ENCODE measurements around the gene LGALS7B.
A peak's percentile ranks its signal among the peaks of the same experiment; 100 is the strongest.
"Not testable (repeated sequence)": the region's sequence is repeated elsewhere in the genome, so short reads cannot be mapped to it uniquely, and the experiment has no call there.

Gene LGALS7B

DNA sequence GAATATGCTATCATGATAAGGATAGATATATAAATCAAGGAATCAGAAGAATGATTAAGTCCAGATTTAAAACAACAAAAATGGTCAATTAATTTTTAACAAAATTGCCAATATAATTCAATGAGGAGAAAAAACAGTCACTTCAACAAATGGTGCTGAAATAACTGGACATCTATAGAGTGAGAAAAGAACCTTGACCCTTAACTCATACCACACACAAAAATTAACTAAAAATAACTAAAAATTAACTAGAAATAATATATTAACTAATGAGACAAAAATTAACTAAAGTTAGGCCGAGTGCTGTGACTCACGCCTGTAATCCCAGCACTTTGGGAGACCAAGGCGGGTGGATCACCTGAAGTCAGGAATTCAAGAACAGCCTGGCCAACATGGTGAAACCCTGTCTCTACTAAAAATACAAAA, 25.2 kb upstream of the LGALS7B start:
- H3K4me3 ChIP-seq (ENCODE audit: low read depth, low read length), result no peak overlapping the region
- TF ChIP-seq, protein P1, sequence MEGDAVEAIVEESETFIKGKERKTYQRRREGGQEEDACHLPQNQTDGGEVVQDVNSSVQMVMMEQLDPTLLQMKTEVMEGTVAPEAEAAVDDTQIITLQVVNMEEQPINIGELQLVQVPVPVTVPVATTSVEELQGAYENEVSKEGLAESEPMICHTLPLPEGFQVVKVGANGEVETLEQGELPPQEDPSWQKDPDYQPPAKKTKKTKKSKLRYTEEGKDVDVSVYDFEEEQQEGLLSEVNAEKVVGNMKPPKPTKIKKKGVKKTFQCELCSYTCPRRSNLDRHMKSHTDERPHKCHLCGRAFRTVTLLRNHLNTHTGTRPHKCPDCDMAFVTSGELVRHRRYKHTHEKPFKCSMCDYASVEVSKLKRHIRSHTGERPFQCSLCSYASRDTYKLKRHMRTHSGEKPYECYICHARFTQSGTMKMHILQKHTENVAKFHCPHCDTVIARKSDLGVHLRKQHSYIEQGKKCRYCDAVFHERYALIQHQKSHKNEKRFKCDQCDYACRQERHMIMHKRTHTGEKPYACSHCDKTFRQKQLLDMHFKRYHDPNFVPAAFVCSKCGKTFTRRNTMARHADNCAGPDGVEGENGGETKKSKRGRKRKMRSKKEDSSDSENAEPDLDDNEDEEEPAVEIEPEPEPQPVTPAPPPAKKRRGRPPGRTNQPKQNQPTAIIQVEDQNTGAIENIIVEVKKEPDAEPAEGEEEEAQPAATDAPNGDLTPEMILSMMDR (IDR thresholded peaks at IDR 0.05; ENCODE audit: insufficient read depth, low read depth, low read length, missing control alignments), result no peak
- DNase-seq (ENCODE audit: low read depth), result no peak

DNA sequence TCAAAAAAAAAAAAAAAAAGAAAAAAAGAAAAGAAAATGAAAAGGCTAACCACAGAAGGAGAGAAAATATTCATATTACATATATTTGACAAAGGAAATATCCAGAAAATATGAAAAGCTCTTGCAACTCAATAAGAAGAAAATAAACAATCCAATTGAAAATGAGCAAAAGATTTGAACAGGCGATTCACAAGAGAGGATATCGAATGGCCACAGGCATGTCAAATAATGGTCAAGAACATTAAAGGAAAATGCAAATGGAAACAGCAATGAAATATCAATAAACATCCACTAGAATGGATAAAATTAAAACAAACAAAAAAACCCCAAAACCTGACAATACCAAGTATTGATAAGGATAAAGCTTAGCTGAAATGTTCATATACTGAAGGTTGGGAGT, 23.8 kb upstream of the LGALS7B start:
- H3K4me3 ChIP-seq (ENCODE audit: low read depth, low read length), result no peak overlapping the region
- TF ChIP-seq, protein P1 (IDR thresholded peaks at IDR 0.05; ENCODE audit: insufficient read depth, low read depth, low read length, missing control alignments), result no peak
- DNase-seq (ENCODE audit: low read depth), result no peak

DNA sequence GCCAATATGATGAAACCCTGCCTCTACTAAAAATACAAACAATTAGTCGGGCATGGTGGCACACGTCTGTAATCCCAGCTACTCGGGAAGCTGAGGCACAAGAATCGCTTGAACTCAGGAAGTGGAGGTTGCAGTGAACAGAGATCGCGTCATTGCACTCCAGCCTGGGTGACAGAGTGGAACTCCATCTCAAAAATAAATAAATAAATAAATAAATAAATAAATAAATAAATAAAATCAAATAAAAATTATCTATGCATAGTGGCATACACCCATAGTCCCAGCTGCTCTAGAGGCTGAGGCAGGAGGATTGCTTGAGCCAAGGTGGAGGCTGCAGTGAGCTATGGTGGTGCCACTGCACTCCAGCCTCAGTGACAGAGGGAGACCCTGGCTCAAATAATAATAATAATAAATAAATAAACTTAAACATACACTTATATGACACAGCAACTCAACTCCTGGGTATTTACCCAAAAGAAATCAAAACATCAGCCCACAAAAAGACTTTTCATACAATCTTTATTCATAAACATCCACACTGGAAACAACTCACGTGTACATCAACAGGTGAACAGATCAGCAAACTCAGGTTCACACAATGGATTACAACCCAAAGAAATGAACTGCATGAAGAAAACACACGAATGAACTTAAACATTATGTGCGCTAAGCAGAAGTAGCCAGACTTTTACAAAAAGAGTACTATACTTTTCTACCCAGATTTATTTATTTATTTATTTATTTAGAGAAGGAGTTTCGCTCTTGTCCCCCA, 22.5 kb upstream of the LGALS7B start:
- no peak for DNase-seq (ENCODE audit: low read depth)
- TF ChIP-seq, protein P1 (IDR thresholded peaks at IDR 0.05; ENCODE audit: insufficient read depth, low read depth, low read length, missing control alignments), result no peak
- no peak overlapping the region for H3K4me3 ChIP-seq (ENCODE audit: low read depth, low read length)

DNA sequence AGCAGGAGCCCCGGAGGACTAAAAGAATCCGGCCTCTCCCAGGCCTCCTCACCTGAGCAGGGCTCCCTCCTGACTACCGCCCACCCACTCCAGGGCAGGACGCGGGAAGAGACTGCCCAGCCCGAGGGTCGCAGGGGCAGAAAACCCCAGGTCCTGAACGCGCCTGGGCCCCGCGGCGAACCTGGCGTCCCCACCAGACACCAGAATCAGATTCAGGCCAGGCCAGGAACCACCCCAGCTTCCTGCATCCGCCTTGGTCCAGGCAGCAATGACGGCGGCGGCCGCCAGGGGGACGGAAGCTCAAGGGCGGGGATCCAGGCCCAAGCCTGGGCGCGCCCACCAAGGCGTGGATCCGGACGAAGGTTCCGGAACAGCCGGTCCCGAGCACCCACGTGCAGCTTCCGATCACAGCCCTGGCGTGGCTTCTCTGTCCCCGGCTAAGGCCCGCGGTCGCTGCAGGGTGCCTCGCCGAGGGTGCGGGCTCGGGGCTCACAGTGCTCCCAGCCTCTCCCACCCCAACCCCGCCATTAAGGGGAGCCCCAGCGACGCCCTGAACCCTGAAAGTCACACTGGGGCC, 19.3 kb upstream of the LGALS7B start:
- H3K4me3 ChIP-seq (ENCODE audit: low read depth, low read length), result peak overlapping the region; percentile 40
- peak; percentile 89 for DNase-seq (ENCODE audit: low read depth)
- TF ChIP-seq, protein P1 (IDR thresholded peaks at IDR 0.05; ENCODE audit: insufficient read depth, low read depth, low read length, missing control alignments), result peak; percentile 66

DNA sequence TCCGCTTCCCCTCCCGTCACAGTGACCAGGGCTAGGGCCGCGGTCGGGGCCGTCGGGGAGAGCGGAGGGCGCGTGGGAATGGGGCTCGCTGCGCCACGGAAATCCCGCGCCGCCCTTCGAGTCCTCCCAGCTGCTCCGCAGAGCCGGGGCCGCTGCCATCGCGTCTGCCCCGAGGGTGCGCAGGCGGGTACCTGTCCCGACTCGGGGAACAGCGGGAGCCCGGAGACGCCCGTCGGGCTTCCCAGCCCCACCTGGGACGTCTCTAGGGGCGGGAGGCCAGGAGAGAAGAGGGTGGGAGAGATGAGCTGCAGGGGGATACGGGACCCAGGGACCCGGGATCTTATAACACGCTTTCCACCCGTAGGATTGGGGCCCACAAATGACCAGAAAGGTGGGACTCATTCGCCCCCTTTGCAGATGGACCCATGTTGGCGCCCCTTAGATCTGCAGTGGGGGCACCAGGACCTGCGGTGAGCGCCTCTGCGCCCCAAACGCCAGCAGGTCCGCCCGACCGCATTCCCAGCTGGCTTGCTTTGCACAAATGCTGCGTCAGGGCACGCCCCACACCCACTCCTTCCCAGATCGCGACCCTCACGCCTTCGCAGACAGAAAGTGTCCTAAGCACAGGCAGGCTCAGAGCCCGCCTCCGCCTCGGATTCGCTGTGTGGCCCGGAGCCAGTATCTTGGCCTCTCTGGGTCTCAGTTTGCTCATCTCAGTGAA, 18.6 kb upstream of the LGALS7B start:
- not testable (repeated sequence) for DNase-seq (ENCODE audit: low read depth)
- 0 out of 2 replicates have a peak overlapping the region, but pooled peaks have one; percentile 29 for H3K4me3 ChIP-seq (ENCODE audit: low read depth, low read length)

DNA sequence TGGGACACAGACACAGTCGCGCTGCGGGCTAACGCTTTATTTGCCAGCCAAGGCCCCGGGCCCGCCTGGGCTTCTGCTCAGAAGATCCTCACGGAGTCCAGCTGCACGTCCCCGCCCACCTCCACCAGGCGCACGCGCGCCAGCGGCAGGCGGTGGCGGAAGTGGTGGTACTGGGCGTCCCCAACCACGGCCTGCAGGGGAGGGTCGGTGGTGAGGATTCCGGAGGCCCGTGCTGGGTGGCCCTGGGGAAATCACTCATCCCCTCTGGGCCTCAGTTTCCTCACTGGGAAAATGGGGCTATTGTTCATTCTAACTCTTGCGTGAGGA, 18.1 kb upstream of the LGALS7B start:
- H3K4me3 ChIP-seq (ENCODE audit: low read depth, low read length); DNase-seq (ENCODE audit: low read depth): not testable (repeated sequence)

DNA sequence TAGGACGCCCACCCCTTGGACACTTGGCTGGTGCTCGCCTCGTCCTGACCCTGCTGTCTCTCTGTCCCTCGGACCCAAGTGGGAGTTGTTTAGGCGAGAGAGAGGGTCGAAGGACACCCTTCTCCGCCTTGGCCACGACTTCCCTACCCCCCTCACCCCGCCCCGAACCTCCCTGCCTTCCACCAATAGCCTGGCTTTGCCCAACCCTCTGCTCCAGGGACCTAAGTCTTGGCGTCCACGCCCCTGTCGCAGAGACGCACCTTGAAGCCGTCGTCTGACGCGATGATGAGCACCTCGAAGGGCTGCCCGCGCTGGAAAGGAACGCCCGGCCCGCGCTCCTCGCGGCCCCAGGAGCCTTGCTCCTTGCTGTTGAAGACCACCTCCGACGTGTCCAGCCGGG, 17.4 kb upstream of the LGALS7B start:
- not testable (repeated sequence) for H3K4me3 ChIP-seq (ENCODE audit: low read depth, low read length); DNase-seq (ENCODE audit: low read depth)

DNA sequence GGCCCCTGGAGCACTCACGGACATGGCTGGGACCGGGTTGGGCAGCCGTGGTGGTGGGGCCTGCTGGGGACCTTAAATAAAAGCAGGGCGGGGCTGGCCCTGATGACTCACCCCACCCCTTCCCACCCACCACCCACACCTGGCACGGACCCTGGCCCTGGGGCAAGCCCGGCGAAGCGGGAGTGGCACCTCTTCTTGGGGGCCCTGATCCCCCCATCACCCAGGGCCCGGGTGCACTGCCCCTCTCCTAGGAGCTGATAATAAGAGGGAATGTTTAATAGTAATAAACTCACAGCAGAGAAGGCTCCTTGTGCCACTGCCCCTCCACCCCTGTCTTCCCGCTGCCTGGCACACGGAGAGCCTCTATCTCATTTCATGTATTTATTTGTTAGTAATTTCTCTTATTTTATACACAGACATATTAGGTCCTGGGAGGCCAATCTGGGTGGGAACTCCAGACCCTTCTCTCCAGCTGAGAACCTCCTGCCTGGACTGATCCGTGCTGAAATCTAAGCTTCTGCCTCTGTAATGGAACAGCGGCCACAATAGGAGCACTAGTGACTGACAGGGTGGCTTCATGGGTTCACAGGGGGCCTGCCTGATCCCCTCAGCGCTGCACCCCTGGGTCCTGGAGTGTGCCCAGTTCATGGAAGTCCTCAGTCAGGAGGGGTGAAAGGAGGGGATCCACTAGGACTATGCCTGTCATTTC, 15.4 kb upstream of the LGALS7B start, which contains the start of gene LGALS7:
LGALS7 (minus strand) TSS at position 49 of the 709 bp plus-strand sequence; CDS start at position 24, 25 bp downstream.
- TF ChIP-seq, protein P1 (IDR thresholded peaks at IDR 0.05; ENCODE audit: insufficient read depth, low read depth, low read length, missing control alignments), result no peak
- no peak within 1 kb of the TSS for H3K4me3 ChIP-seq (ENCODE audit: low read depth, low read length)
- DNase-seq (ENCODE audit: low read depth), result no peak

Measured in GM12865 (cell line).